Tibial nerve (tissue), 4 donors: ENCODE measurements around the gene PIGN.
A peak's percentile ranks its signal among the peaks of the same experiment; 100 is the strongest.

Source experiments
- EP300 ChIP-seq, 2 donors: sonication (generic); formaldehyde crosslinking; IDR thresholded peaks; one replicate each; pipeline ENCODE4 v1.6.1; 2017; ENCODE audit warnings: antibody characterized with exemption in 2 of 2, mild to moderate bottlenecking in 1 of 2
- POLR2A ChIP-seq, 2 donors: fragments of 450-650 bp; IDR thresholded peaks; one replicate each; pipeline ENCODE4 v1.6.1; 2017; ENCODE audit warnings: antibody characterized with exemption in 2 of 2, mild to moderate bottlenecking in 2 of 2, moderate library complexity in 2 of 2
- TF ChIP-seq, protein P1 (sequence below), 5 experiments: fragments of 200-600 bp in 3 of 5; fragments of 450-650 bp in 2 of 5; sonication (generic) in 3 of 5; IDR thresholded peaks; one replicate each; pipeline ENCODE4 v1.5.1; 2016 to 2019; ENCODE audit warnings: antibody characterized with exemption in 5 of 5, mild to moderate bottlenecking in 3 of 5, moderate library complexity in 2 of 5

DNA sequence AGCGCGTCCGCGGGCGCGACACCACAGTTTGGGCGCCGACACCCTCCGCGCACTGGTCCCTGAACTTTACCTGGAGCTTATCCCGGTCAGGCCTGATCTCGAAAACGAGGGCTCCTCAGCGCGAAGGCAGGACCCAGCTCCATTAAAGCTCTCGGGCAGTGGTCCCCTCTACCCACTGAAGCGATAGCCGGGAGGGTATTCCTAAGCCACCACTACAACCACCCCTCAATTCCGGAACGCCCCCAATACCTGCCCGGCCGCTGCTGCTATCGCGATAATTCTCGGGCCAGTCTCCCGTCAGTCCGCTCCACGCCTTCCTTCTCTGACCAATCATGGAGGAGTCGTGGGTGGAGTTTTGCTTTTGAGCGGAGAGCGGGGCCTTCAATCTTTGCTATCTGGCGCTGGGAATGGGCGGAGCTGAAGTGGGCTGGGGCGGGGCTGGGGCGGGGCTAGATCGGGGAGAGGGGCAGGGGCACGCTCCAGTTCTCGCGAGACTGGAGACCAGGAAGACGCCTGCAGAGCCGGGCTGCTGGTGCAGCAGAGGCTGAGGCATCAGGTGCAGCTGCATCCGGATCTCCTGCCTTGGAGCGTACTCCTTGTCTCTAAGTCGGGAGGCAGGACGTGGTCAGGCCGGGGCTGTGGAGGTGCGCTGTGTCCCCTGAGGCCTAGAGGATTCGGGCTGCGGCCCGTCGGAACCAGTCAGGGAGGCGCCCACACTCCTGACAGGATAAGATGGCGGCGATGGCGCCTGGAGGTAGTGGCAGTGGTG, at the start of gene PIGN, which contains the start of gene RELCH:
- TF ChIP-seq EP300 (IDR thresholded peaks at IDR 0.05) (peak in 1 of 2 donors; percentile 88), POLR2A (IDR thresholded peaks at IDR 0.05) (peak; percentile 19 to 66)
- TF ChIP-seq, protein P1, sequence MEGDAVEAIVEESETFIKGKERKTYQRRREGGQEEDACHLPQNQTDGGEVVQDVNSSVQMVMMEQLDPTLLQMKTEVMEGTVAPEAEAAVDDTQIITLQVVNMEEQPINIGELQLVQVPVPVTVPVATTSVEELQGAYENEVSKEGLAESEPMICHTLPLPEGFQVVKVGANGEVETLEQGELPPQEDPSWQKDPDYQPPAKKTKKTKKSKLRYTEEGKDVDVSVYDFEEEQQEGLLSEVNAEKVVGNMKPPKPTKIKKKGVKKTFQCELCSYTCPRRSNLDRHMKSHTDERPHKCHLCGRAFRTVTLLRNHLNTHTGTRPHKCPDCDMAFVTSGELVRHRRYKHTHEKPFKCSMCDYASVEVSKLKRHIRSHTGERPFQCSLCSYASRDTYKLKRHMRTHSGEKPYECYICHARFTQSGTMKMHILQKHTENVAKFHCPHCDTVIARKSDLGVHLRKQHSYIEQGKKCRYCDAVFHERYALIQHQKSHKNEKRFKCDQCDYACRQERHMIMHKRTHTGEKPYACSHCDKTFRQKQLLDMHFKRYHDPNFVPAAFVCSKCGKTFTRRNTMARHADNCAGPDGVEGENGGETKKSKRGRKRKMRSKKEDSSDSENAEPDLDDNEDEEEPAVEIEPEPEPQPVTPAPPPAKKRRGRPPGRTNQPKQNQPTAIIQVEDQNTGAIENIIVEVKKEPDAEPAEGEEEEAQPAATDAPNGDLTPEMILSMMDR (IDR thresholded peaks at IDR 0.05) = no peak
